ENCODE measurements around the gene EDEM3.

GRCh38 chr1:184647471-184647870, 107.2 kb downstream of the EDEM3 start:
- TF ChIP-seq POLR2A (IDR thresholded peaks at IDR 0.05) (no peak), CTCF (IDR thresholded peaks at IDR 0.05) (no peak), POLR2AphosphoS5 (IDR thresholded peaks at IDR 0.05) (no peak), EP300 (IDR thresholded peaks at IDR 0.05; ENCODE audit: low read depth) (no peak)

Data from transverse colon (tissue), 4 donors.